HepG2 (cell line): ENCODE results near the gene SLC13A3. TPM values are rescaled to one million over a fixed set of nuclear protein-coding genes. Genes with fewer than 3 reads are reported as not detected.

ENCODE experiments used
- HIVEP1 ChIP-seq: sonication (generic); formaldehyde crosslinking; IDR thresholded peaks from 2 replicates; pipeline ENCODE4 v1.4.0; 2020; ENCODE audit warnings: mild to moderate bottlenecking, missing genetic modification reagents
- HNRNPK ChIP-seq: fragments of 200-400 bp; formaldehyde crosslinking; IDR thresholded peaks from 2 replicates; pipeline ENCODE4 v1.6.1; 2018; ENCODE audit warnings: low read length, low read depth, moderate library complexity, mild to moderate bottlenecking; ENCODE audit not compliant: poor library complexity, severe bottlenecking
- ZMYM3 ChIP-seq: sonication (generic); formaldehyde crosslinking; IDR thresholded peaks from 2 replicates; pipeline ENCODE4 v1.5.1; 2020; ENCODE audit warnings: mild to moderate bottlenecking, missing genetic modification reagents
- polyA plus RNA-seq, 8 experiments: library from polyadenylated mRNA; depleted of rRNA in 3 of 8; stranded (reverse) in 7 of 8; unstranded in 1 of 8; fragments of >200 nt; fragmentation: Illumina TruSeq in 4 of 8; extraction: Trizol in 4 of 8; gene quantifications; 2 replicates each; pipeline versions ENCODE4 v1.2.1 to v1.2.3, GENCODE V29; 2011 to 2016; ENCODE audit warnings: low read depth in 4 of 8, missing spikeins in 1 of 8, mixed read lengths in 1 of 8; ENCODE audit not compliant: insufficient read depth in 1 of 8
- total RNA-seq, 5 experiments: library from RNA; depleted of rRNA; stranded (reverse); fragments of >200 nt; fragmentation: Illumina TruSeq; extraction: Trizol; gene quantifications; 2 replicates each; pipeline ENCODE4 v1.2.3, GENCODE V29; 2016; ENCODE audit warnings: low read depth in 1 of 5
- TF ChIP-seq, protein P1 (sequence below): IDR thresholded peaks from 2 replicates; pipeline ENCODE4 v1.6.1; 2016; ENCODE audit warnings: low read depth, missing genetic modification reagents, missing compliant biosample characterization
- TF ChIP-seq, protein P2 (sequence below): sonication (generic); formaldehyde crosslinking; IDR thresholded peaks from 2 replicates; pipeline ENCODE4 v1.4.0; 2020; ENCODE audit warnings: mild to moderate bottlenecking, missing genetic modification reagents, borderline replicate concordance
- TF ChIP-seq, protein P3 (sequence below): sonication (generic); formaldehyde crosslinking; IDR thresholded peaks from one replicate; pipeline ENCODE4 v1.5.1; 2020; ENCODE audit warnings: mild to moderate bottlenecking, missing genetic modification reagents; ENCODE audit errors: not compliant biosample characterization
- TF ChIP-seq, protein P4 (sequence below): sonication (generic); formaldehyde crosslinking; conservative IDR thresholded peaks from 2 replicates; pipeline ENCODE4 v1.5.0; 2020; ENCODE audit warnings: missing genetic modification reagents
- TF ChIP-seq, protein P5 (sequence below): IDR thresholded peaks from 2 replicates; pipeline ENCODE4 v1.6.1; 2016; ENCODE audit warnings: low read depth, borderline replicate concordance

Gene SLC13A3
- total and polyA plus RNA-seq, 2 of the 13 experiments (the other 11 are each of a cell fraction or from before 2014, with no cell fraction given) = 66.5 to 76.0 TPM

DNA sequence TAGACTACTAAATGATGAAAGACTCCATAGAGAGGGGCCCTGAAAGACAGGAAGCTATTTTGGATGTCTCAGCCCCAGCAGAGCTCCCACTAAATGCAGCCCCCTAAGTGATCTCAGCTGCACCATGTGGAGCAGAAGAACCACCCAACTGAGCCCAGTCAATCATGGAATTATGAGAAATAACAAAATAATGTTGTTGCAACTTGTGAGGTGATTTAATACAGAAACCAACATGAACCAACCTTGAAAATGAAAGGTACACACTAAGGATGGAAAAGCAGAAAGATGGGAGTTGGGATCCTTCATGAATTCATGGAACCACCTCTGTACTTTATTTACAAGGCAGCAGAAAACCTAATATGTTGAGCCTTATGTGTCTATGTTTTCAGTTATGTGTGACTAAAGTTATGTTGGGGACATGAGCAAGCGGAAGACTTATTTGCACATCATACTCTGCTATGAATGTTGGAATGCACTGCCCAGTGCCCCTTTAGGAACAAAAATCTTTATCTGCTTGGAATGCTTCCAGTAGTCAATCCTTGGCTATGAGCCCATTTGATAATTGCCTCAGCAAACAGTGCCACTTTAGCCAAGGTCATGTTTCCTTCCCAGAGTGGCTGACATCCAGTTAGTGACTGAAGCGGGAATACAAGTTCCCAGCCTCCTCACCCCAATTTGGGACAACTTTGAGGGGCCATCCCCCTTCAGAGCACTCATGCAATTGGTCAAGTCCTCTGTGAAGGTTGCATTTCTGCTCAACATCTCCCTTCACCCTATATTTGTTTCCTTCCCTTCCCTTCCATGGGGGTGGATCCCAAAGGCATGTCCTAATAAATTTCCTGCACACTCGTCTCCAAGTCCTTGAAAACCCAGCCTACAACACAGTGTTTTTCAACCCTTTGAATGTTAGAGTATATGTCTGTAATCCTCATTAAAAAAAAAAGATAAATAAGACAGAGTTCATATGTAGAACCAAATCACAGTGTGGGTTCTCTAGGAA, 19.6 kb upstream of the SLC13A3 start (continued):
- TF ChIP-seq, protein P1, sequence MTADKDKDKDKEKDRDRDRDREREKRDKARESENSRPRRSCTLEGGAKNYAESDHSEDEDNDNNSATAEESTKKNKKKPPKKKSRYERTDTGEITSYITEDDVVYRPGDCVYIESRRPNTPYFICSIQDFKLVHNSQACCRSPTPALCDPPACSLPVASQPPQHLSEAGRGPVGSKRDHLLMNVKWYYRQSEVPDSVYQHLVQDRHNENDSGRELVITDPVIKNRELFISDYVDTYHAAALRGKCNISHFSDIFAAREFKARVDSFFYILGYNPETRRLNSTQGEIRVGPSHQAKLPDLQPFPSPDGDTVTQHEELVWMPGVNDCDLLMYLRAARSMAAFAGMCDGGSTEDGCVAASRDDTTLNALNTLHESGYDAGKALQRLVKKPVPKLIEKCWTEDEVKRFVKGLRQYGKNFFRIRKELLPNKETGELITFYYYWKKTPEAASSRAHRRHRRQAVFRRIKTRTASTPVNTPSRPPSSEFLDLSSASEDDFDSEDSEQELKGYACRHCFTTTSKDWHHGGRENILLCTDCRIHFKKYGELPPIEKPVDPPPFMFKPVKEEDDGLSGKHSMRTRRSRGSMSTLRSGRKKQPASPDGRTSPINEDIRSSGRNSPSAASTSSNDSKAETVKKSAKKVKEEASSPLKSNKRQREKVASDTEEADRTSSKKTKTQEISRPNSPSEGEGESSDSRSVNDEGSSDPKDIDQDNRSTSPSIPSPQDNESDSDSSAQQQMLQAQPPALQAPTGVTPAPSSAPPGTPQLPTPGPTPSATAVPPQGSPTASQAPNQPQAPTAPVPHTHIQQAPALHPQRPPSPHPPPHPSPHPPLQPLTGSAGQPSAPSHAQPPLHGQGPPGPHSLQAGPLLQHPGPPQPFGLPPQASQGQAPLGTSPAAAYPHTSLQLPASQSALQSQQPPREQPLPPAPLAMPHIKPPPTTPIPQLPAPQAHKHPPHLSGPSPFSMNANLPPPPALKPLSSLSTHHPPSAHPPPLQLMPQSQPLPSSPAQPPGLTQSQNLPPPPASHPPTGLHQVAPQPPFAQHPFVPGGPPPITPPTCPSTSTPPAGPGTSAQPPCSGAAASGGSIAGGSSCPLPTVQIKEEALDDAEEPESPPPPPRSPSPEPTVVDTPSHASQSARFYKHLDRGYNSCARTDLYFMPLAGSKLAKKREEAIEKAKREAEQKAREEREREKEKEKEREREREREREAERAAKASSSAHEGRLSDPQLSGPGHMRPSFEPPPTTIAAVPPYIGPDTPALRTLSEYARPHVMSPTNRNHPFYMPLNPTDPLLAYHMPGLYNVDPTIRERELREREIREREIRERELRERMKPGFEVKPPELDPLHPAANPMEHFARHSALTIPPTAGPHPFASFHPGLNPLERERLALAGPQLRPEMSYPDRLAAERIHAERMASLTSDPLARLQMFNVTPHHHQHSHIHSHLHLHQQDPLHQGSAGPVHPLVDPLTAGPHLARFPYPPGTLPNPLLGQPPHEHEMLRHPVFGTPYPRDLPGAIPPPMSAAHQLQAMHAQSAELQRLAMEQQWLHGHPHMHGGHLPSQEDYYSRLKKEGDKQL = peak; percentile 84
- TF ChIP-seq, protein P2, sequence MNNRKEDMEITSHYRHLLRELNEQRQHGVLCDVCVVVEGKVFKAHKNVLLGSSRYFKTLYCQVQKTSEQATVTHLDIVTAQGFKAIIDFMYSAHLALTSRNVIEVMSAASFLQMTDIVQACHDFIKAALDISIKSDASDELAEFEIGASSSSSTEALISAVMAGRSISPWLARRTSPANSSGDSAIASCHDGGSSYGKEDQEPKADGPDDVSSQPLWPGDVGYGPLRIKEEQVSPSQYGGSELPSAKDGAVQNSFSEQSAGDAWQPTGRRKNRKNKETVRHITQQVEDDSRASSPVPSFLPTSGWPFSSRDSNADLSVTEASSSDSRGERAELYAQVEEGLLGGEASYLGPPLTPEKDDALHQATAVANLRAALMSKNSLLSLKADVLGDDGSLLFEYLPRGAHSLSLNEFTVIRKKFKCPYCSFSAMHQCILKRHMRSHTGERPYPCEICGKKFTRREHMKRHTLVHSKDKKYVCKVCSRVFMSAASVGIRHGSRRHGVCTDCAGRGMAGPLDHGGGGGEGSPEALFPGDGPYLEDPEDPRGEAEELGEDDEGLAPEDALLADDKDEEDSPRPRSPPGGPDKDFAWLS (CRISPR knock-in tag) = no peak
- TF ChIP-seq ZMYM3 (peak; percentile 90), HNRNPK (no peak), HIVEP1 (CRISPR knock-in tag) (no peak)
- TF ChIP-seq, protein P3, sequence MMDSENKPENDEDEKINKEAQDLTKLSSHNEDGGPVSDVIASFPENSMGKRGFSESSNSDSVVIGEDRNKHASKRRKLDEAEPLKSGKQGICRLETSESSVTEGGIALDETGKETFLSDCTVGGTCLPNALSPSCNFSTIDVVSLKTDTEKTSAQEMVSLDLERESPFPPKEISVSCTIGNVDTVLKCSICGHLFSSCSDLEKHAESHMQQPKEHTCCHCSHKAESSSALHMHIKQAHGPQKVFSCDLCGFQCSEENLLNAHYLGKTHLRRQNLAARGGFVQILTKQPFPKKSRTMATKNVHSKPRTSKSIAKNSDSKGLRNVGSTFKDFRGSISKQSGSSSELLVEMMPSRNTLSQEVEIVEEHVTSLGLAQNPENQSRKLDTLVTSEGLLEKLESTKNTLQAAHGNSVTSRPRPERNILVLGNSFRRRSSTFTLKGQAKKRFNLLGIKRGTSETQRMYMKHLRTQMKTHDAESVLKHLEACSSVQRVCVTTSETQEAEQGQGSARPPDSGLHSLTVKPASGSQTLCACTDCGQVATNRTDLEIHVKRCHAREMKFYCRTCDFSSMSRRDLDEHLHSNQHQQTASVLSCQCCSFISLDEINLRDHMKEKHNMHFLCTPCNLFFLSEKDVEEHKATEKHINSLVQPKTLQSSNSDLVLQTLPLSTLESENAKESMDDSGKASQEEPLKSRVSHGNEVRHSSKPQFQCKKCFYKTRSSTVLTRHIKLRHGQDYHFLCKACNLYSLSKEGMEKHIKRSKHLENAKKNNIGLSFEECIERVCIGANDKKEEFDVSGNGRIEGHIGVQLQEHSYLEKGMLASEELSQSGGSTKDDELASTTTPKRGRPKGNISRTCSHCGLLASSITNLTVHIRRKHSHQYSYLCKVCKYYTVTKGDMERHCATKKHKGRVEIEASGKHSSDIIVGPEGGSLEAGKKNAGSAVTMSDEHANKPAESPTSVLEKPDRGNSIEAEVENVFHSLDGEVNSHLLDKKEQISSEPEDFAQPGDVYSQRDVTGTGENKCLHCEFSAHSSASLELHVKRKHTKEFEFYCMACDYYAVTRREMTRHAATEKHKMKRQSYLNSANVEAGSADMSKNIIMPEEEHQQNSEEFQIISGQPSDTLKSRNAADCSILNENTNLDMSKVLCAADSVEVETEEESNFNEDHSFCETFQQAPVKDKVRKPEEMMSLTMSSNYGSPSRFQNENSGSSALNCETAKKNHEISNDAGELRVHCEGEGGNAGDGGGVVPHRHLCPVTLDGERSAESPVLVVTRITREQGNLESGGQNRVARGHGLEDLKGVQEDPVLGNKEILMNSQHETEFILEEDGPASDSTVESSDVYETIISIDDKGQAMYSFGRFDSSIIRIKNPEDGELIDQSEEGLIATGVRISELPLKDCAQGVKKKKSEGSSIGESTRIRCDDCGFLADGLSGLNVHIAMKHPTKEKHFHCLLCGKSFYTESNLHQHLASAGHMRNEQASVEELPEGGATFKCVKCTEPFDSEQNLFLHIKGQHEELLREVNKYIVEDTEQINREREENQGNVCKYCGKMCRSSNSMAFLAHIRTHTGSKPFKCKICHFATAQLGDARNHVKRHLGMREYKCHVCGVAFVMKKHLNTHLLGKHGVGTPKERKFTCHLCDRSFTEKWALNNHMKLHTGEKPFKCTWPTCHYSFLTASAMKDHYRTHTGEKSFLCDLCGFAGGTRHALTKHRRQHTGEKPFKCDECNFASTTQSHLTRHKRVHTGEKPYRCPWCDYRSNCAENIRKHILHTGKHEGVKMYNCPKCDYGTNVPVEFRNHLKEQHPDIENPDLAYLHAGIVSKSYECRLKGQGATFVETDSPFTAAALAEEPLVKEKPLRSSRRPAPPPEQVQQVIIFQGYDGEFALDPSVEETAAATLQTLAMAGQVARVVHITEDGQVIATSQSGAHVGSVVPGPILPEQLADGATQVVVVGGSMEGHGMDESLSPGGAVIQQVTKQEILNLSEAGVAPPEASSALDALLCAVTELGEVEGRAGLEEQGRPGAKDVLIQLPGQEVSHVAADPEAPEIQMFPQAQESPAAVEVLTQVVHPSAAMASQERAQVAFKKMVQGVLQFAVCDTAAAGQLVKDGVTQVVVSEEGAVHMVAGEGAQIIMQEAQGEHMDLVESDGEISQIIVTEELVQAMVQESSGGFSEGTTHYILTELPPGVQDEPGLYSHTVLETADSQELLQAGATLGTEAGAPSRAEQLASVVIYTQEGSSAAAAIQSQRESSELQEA (CRISPR knock-in tag) = no peak
- TF ChIP-seq, protein P4, sequence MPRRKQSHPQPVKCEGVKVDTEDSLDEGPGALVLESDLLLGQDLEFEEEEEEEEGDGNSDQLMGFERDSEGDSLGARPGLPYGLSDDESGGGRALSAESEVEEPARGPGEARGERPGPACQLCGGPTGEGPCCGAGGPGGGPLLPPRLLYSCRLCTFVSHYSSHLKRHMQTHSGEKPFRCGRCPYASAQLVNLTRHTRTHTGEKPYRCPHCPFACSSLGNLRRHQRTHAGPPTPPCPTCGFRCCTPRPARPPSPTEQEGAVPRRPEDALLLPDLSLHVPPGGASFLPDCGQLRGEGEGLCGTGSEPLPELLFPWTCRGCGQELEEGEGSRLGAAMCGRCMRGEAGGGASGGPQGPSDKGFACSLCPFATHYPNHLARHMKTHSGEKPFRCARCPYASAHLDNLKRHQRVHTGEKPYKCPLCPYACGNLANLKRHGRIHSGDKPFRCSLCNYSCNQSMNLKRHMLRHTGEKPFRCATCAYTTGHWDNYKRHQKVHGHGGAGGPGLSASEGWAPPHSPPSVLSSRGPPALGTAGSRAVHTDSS (CRISPR knock-in tag) = no peak
- TF ChIP-seq, protein P5, sequence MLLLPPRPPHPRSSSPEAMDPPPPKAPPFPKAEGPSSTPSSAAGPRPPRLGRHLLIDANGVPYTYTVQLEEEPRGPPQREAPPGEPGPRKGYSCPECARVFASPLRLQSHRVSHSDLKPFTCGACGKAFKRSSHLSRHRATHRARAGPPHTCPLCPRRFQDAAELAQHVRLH (CRISPR knock-in tag) = peak; percentile 82
